Measurements from ENCODE around the gene TRUB2. TPM values are rescaled to one million over a fixed set of nuclear protein-coding genes. Genes with fewer than 3 reads are reported as not detected.

Gene TRUB2, protein sequence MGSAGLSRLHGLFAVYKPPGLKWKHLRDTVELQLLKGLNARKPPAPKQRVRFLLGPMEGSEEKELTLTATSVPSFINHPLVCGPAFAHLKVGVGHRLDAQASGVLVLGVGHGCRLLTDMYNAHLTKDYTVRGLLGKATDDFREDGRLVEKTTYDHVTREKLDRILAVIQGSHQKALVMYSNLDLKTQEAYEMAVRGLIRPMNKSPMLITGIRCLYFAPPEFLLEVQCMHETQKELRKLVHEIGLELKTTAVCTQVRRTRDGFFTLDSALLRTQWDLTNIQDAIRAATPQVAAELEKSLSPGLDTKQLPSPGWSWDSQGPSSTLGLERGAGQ
- 10 to 100 TPM in 4 of 6 donors, 1 to 10 TPM in 2; 6.6 to 16.5 (median 13.8) TPM for total RNA-seq
- polyA plus RNA-seq, result 10 to 100 TPM; 10.2 to 12.1 TPM

DNA sequence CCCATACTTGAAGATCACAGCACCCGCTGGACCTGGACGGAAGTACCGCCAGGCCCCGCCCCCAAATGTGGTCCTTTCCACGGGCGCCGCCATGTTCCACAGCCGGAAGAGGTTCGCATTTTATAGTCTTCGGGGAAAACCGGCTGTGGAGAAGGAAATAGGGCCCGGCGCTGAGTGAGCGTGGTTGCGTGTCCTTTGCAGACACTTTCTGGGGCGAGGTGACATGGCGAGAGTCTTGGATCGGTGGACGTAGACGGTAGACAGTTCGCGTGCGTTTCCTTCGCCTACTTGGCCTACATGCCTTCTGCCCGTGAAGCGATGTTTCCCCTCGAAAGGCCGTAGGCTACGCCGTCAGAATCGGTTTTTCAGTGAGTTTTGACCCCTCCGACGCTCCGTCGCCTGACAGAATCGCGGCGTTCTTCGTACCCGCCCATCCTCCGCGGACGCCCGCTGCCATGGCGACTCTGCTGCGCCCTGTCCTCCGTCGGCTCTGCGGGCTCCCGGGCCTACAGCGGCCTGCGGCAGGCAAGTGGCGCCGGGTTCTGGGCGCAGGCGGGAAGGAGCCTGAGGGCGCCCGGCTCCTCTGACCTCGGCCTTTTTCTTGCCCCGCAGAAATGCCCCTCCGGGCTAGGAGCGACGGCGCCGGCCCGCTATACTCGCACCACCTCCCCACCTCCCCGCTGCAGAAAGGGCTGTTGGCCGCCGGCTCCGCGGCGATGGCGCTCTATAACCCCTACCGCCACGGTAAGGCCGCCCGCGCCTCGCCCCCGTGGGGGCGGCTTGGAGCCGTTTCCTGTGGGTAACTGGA is at the start of gene TRUB2, which contains the start of gene COQ4:
TSS of gene TRUB2 (minus strand) at position 44 of the 808 bp plus-strand sequence. CDS start at position 5, 39 bp downstream.
TSS of gene COQ4 (plus strand) at position 436 of the 808 bp plus-strand sequence. CDS start at position 456, 20 bp downstream.
- peaks cover 0 to 5% (median 0%) of the 10 kb centered on the region in 3 donors for H3K36me3 ChIP-seq
- ATAC-seq (peak; percentile 97 to 99 (median 98)), FAIRE-seq (no peak), DNase-seq (peak; percentile 89 to 96 (median 92))
- H3K9me3 ChIP-seq, result no peaks in the 10 kb centered on the region
- intact Hi-C loops (cut with DNase I), result no loop called here
- 0% methylated on average over 80 to 83 of the region's 83 CpGs for whole genome bisulfite sequencing, 2 donors
- TF ChIP-seq, protein P1, sequence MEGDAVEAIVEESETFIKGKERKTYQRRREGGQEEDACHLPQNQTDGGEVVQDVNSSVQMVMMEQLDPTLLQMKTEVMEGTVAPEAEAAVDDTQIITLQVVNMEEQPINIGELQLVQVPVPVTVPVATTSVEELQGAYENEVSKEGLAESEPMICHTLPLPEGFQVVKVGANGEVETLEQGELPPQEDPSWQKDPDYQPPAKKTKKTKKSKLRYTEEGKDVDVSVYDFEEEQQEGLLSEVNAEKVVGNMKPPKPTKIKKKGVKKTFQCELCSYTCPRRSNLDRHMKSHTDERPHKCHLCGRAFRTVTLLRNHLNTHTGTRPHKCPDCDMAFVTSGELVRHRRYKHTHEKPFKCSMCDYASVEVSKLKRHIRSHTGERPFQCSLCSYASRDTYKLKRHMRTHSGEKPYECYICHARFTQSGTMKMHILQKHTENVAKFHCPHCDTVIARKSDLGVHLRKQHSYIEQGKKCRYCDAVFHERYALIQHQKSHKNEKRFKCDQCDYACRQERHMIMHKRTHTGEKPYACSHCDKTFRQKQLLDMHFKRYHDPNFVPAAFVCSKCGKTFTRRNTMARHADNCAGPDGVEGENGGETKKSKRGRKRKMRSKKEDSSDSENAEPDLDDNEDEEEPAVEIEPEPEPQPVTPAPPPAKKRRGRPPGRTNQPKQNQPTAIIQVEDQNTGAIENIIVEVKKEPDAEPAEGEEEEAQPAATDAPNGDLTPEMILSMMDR (IDR thresholded peaks at IDR 0.05), result no peak
- peak within 1 kb of the TSS; percentile 59 to 93 (median 76) for H3K27ac ChIP-seq
- peaks cover 5 to 18% (median 8%) of the 10 kb centered on the region in 3 donors for H3K4me1 ChIP-seq
- no peaks in the 10 kb centered on the region for H3K27me3 ChIP-seq
- peak within 1 kb of the TSS; percentile 52 to 98 (median 94) for H3K4me3 ChIP-seq

DNA sequence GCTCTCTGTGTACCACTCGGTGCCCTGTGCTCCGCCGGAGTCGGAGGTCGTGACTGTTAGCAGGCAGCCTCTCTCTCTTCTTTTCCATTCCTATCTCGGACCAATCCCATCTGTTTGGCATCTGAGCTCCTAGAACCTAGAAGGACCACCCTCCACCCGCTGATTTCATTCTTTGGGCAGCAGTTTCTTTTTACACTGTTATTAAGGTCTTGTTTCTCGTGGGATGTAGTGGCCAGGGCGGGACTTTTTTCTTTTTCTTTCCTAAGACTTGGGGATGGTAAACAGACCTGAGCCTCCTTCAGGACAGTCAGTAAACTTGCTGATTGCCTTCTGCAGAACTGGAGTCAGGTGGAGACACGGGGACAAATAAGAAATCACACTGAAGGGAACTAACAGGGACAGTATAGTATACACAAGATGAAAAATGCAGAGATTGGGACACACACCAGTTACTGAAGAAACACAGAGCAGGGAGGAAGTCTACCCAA is 49.4 kb upstream of the TRUB2 start:
- intact Hi-C loops (cut with DNase I), result no loop called here
- Histone ChIP-seq H3K4me1 (peaks cover 6 to 18% (median 6%) of the 10 kb centered on the region in 3 donors), H3K4me3 (peak overlapping the region; percentile 69 to 94 (median 84)), H3K27ac (peak overlapping the region; percentile 44 to 91 (median 76)), H3K27me3 (no peaks in the 10 kb centered on the region), H3K36me3 (no peaks in the 10 kb centered on the region), H3K9me3 (no peaks in the 10 kb centered on the region)
- ATAC-seq (no peak), FAIRE-seq (no peak), DNase-seq (no peak)
- TF ChIP-seq, protein P1 (IDR thresholded peaks at IDR 0.05), result no peak
- 0% methylated on average over 10 of the region's 10 CpGs for WGBS, 2 donors

DNA sequence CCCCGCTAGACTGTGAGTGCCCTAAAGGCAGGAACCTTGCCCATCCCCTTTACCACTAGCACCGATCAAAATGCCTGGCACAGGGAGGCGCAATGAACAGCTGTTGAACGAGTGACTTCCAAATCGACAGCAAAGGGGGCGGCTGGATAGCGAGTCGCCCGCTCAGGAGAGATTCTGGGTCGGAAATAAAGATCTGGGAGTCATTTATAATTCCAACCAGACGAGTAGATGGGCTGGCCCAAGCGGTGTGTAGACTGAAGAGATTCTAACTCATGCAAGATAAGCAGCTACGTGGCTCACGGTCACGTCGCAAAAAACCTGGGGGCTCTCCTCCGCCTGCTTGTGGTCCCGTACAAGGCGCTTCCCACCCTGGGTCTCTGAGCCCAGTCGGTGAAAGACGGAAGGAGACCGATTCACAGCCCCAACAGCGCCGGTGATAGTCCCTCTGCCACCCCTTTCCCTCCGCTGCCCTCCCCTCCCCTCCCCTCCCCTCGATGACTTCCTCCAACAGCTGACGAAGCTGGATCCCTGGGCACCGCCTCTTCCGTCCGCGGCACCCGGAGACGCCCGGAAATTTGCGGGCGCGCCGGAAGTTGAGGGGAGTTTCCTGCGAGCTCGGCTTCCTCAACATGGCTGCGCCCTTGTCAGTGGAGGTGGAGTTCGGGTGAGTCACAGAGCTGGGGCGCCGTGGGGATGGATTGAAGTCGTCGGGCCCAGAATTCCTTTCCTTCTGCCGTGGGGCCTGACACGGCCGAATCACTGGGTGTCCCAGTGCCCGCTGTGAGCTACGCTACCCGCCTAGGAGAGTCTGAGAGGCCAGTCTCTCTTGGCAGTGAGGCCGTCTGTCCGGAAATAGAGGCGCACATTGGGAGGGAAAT is 48.7 kb upstream of the TRUB2 start, which contains the start of gene URM1:
TSS of gene URM1 (plus strand) at position 623 of the 878 bp plus-strand sequence. CDS start at position 630, 7 bp downstream.
- peak; percentile 39 for FAIRE-seq
- peak; percentile 97 to 99 (median 98) for ATAC-seq
- intact Hi-C loops (cut with DNase I), result no loop called here
- 0% methylated on average over 51 to 55 of the region's 55 CpGs for WGBS, 2 donors
- Histone ChIP-seq H3K27ac (peak within 1 kb of the TSS; percentile 80 to 91 (median 86)), H3K9me3 (no peaks in the 10 kb centered on the region), H3K36me3 (no peaks in the 10 kb centered on the region), H3K4me1 (peaks cover 6 to 18% (median 6%) of the 10 kb centered on the region in 3 donors), H3K4me3 (peak within 1 kb of the TSS; percentile 69 to 94 (median 84)), H3K27me3 (no peaks in the 10 kb centered on the region)
- peak; percentile 92 to 97 (median 95) for DNase-seq
- TF ChIP-seq, protein P1 (IDR thresholded peaks at IDR 0.05), result no peak

DNA sequence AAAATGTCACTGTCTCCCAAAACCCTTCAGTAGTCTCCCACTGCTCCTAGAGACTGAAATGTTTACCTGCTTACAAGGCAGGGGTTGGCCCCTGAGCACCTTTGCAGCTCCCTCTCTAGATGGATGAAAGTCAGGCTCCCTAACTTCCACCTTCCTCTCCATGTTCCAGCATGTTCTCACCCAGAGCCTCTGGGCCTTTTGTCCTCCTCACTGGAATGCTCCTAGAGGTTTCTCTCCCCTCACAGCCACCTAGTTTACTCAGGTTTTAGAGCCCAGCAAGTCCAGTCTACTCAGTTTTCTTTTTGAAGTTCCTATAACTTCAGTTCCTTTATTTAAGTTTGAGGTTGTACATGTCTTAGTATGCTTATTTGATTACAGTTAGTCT is 48.1 kb upstream of the TRUB2 start:
- H3K4me3 ChIP-seq, result peak overlapping the region; percentile 69 to 94 (median 84)
- no peaks in the 10 kb centered on the region for H3K36me3 ChIP-seq
- DNase-seq, result no peak
- no peaks in the 10 kb centered on the region for H3K9me3 ChIP-seq
- no peak for FAIRE-seq
- H3K27me3 ChIP-seq, result no peaks in the 10 kb centered on the region
- H3K4me1 ChIP-seq, result peaks cover 6 to 18% (median 6%) of the 10 kb centered on the region in 3 donors
- peak overlapping the region; percentile 80 to 91 (median 86) for H3K27ac ChIP-seq
- TF ChIP-seq, protein P1 (IDR thresholded peaks at IDR 0.05), result no peak
- intact Hi-C loops (cut with DNase I), result no loop called here
- no peak for ATAC-seq

Data from pancreas (tissue), 10 donors.